Stomach (tissue), 4 donors: ENCODE measurements around the gene NKAIN2.

Source experiments
- EP300 ChIP-seq: sonication (generic); formaldehyde crosslinking; IDR thresholded peaks from one replicate; pipeline ENCODE4 v1.6.1; 2017; ENCODE audit warnings: antibody characterized with exemption
- TF ChIP-seq, protein P1 (sequence below), 7 experiments: fragments of 450-650 bp in 4 of 7; fragments of 200-600 bp in 3 of 7; sonication (generic) in 3 of 7; IDR thresholded peaks; one replicate each; pipeline ENCODE4 v1.5.1; 2016 to 2019; ENCODE audit warnings: antibody characterized with exemption in 7 of 7, control low read depth in 2 of 7, mild to moderate bottlenecking in 1 of 7

DNA sequence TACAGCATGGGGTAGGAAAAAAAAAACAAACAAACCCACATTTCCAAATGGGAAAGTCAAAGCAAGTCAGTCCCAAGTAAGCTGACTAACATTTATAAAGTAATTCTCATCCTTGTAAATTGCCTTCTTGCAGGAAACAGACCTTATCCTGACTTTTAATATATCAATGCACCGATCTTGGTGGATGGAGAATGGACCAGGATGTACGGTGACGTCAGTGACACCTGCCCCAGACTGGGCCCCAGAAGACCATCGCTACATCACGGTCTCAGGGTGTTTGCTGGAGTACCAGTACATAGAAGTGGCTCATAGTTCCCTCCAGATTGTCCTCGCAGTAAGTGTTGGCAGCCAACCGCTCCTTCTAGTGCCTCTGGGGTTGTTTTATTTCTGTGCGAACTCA is 854.4 kb downstream of the NKAIN2 start:
- TF ChIP-seq, protein P1, sequence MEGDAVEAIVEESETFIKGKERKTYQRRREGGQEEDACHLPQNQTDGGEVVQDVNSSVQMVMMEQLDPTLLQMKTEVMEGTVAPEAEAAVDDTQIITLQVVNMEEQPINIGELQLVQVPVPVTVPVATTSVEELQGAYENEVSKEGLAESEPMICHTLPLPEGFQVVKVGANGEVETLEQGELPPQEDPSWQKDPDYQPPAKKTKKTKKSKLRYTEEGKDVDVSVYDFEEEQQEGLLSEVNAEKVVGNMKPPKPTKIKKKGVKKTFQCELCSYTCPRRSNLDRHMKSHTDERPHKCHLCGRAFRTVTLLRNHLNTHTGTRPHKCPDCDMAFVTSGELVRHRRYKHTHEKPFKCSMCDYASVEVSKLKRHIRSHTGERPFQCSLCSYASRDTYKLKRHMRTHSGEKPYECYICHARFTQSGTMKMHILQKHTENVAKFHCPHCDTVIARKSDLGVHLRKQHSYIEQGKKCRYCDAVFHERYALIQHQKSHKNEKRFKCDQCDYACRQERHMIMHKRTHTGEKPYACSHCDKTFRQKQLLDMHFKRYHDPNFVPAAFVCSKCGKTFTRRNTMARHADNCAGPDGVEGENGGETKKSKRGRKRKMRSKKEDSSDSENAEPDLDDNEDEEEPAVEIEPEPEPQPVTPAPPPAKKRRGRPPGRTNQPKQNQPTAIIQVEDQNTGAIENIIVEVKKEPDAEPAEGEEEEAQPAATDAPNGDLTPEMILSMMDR (IDR thresholded peaks at IDR 0.05) = no peak
- TF ChIP-seq EP300 = no peak
